HG03378 (cell line): ENCODE results near the gene SETD1B.
"Not testable (repeated sequence)": the region's sequence is repeated elsewhere in the genome, so short reads cannot be mapped to it uniquely, and the experiment has no call there.

Experiments
- ATAC-seq: cut with Tn5 transposase; IDR thresholded peaks from one replicate; pipeline ENCODE4 v1.9.1; 2021; ENCODE audit warnings: mild to moderate bottlenecking, moderate library complexity; ENCODE audit not compliant: unreplicated experiment

Gene SETD1B

GRCh38 chr12:121852392-121852791 lies 48.6 kb downstream of the SETD1B start:
- ATAC-seq, result not testable (repeated sequence)

- ATAC-seq, result no peak
These were observed 53.8 kb downstream of the SETD1B start for GRCh38 chr12:121857322-121858246.

- no peak for ATAC-seq
These were observed 54.5 kb downstream of the SETD1B start for GRCh38 chr12:121858318-121858661.

DNA sequence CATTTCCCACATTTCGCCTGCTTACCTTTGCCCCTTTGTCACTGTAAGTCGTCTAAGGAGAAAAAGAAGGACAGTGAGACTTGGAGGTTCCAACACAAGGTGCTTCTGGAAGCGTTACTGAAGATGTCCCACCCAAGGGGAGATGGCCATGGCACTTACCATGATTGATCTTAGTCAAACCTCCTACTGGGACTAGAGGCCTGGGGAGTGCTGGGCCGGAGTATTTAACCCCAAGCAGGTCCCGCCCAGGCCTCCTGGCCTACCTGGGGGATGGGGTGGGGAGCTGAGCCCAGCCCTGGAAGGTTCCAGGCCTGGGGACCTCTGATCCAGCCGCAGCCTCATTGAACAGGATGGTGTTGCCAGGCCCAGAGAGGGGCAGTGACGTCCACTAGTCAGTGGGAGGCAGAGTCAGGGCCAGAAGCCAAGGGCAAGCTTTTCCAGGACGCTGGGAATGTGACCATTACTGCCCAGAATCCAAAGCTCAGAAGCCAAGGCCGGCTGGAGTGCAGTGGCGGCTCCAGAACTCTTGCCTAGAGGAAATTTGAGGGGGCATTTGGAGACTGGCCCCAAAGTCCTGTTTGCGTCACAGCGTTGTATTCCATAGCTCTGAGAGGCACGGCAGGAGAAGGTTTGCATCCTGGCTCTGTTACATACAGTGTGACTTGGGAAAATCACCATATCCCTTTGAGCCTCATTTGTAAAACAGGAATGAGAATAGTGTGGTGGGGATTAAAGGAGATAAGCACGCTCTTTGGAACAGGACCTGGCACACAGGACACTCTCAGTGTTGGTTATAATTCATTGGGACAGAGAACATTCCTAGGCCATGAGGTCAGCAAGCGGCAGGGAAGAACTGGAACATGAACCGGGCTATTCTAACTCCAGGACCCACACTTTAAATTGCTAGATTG lies 55.1 kb downstream of the SETD1B start, which contains the start of gene HPD:
HPD (minus strand) TSS at position 198 of the 911 bp plus-strand sequence; CDS start at position 162, 36 bp downstream.
- no peak for ATAC-seq

DNA sequence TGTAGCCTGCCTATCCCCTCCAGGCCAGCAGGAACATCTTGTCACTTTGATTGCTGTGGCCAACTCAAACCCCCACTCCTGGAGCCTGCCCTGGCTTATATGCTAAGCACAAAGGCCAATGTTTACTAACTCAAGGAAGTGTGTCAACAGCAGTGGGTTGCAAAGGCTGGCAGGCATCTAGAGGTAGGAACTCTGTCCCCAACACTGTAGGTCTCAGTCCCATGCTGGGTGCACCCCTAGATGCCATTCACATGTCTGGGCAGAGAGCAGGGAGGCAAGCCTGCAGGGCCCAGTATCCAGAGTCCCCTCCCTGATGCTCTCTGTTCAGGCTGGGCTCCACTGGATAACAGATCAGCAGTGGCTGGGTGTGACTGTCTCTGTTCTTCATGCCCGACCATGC lies 56.4 kb downstream of the SETD1B start:
- ATAC-seq, result no peak

DNA sequence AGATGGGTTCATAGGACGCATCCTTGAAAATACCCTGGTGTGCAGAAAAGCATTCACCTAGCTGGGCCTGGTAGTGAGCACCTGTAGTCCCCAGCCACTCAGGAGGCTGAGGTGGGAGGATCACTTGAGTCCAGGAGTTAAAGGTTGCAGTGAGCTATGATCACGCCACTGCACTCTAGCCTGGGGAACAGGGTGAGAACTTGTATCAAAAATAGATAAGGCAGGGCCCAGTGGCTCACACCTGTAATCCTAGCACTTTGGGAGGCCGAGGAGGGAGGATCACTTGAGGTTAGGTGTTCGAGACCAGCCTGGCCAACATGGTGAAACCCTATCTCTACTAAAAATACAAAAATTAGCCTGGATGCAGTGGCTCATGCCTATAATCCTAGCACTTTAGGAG lies 56.9 kb downstream of the SETD1B start:
- not testable (repeated sequence) for ATAC-seq

DNA sequence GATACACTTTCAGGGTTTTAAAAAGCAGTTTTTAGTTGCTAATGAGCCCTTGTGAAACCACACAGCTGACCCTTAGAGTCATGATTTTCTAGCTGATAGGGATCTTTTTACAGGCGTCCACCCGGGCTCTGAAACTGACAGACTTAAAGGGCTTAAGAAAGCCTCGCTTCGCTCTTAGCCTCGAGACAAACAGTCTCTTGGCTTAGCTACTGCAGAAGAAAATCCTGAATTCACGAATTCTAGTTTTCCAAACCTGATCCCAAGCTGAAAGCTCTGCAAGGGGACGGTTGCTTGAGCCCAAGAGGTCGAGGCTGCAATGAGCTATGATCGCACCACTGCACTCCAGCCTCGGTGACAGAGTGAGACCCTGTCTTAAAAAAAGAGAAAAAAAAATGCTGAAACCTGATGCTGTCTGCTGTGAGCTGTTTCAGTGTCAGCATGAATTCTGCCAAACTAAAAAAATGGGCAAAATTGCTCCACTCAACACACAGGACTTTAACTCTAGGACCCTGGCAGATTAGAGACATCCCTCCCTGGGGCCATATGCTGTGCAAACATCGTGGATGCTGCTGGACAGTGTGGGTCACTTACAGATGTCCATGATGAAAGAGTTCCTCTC lies 57.9 kb downstream of the SETD1B start:
- no peak for ATAC-seq

- ATAC-seq, result no peak
These were observed 62.5 kb downstream of the SETD1B start for GRCh38 chr12:121866331-121866730.

GRCh38 chr12:121869229-121869628 lies 65.4 kb downstream of the SETD1B start:
- ATAC-seq, result not testable (repeated sequence)

DNA sequence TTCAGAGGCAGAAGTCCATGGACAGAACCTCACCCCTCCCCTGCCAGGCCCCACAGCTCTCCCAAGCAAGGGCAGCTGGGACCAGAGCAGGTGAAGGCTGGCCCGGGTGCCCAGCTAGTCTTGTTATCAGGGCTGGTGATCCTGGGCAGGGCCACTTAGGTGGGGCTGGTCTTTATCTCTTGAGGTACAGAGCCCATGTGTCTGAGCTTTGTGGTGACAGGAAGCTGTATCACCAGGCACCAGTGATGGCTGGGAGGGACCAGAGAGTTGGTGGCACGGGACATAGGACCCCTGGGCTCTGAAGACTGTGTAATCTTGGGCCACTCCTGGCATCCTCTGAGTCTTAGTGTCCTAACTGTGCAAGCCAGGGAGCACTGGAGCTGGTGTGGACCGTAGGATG lies 67.7 kb downstream of the SETD1B start:
- no peak for ATAC-seq

- no peak for ATAC-seq
These were observed 68.9 kb downstream of the SETD1B start for GRCh38 chr12:121872546-121873215.

DNA sequence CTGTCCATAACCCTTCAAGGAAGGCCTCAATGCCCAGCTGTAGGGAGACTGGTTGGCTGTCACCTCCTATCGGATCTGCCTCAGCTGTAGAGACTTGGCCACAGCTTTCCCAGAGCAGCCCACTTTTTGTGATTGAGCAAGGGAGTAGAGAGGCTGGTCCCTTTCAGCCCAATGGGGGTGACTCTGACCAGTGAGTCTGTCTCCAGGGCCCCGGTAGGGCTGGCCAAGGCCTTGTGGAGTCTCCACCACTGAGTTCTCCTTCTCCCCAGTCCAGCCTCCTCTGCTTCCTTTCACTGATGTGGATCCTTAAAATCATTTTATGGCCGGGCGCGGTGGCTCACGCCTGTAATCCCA lies 69.4 kb downstream of the SETD1B start:
- ATAC-seq, result no peak

- no peak for ATAC-seq
These were observed 70.3 kb downstream of the SETD1B start for GRCh38 chr12:121874071-121874470.

DNA sequence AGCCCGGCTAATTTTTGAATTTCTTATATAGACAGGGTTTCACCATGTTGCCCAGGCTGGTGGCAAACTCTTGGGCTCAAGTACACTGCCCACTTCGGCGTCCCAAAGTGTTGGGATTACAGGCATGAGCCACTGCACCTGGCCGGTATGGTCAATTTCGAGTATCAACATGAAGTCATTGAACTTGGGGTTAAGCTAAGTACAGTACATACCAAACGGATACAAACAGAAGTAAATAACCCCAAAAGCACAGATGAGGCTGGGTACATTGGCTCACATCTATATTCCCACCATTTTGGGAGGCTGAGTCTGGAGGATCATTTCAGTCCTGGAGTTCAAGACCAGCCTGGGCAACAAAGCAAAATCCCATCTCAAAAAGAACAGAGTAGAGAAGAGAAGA lies 71.8 kb downstream of the SETD1B start:
- ATAC-seq, result no peak

GRCh38 chr12:121876080-121876447 lies 72.3 kb downstream of the SETD1B start:
- ATAC-seq, result not testable (repeated sequence)
